A673 (cell line): ENCODE results near the gene ESR1. TPM values are rescaled to one million over a fixed set of nuclear protein-coding genes. Genes with fewer than 3 reads are reported as not detected.

Source experiments
- BruUV-seq: library from RNA; stranded (reverse); fragments of 400-500 nt; replicated peaks from 2 replicates; lab custom pipeline; 2021; lab: Mats Ljungman, UMichigan
- CTCF ChIA-PET: fragments of 300-600 bp; sonication (Branson Sonifier 250); formaldehyde crosslinking; loops from one replicate; lab custom pipeline; 2022; ENCODE audit warnings: antibody characterized with exemption; lab: Charles Lee
- POLR2A ChIA-PET: fragments of 300-600 bp; sonication (Branson Sonifier 250); formaldehyde crosslinking; loops from one replicate; lab custom pipeline; 2022; ENCODE audit warnings: antibody characterized with exemption; ENCODE audit not compliant: low non-redundant PET; lab: Charles Lee
- DNase-seq: peaks from one replicate; pipeline ENCODE4 v3.0.0-alpha.2; 2015; ENCODE audit warnings: low spot score
- H3K27ac ChIP-seq: fragments of 200-600 bp; sonication (generic); 2 replicates; pipeline ENCODE4 v1.5.1; 2016; ENCODE audit warnings: mixed run types, low read depth, mild to moderate bottlenecking, mixed read lengths, antibody characterized with exemption, low read length; ENCODE audit not compliant: poor library complexity, severe bottlenecking
- H3K27me3 ChIP-seq: fragments of 200-600 bp; sonication (generic); replicated peaks from 2 replicates; pipeline ENCODE4 v1.6.1; 2017; ENCODE audit warnings: mixed run types, low read depth, mild to moderate bottlenecking, mixed read lengths, antibody characterized with exemption, low read length; ENCODE audit not compliant: insufficient read depth, poor library complexity
- H3K36me3 ChIP-seq: fragments of 200-600 bp; sonication (generic); 2 replicates; pipeline ENCODE4 v1.6.1; 2016; ENCODE audit warnings: mixed run types, mild to moderate bottlenecking, mixed read lengths, antibody characterized with exemption, low read length; ENCODE audit not compliant: insufficient read depth, poor library complexity, severe bottlenecking
- H3K4me1 ChIP-seq: fragments of 200-600 bp; sonication (generic); 2 replicates; pipeline ENCODE4 v1.6.1; 2017; ENCODE audit warnings: mixed run types, mild to moderate bottlenecking, mixed read lengths, antibody characterized with exemption, low read length; ENCODE audit not compliant: insufficient read depth, poor library complexity, severe bottlenecking
- H3K4me3 ChIP-seq: fragments of 200-600 bp; sonication (generic); 2 replicates; pipeline ENCODE4 v1.5.1; 2016; ENCODE audit warnings: low read depth, mixed run types, mild to moderate bottlenecking, mixed read lengths, low read length; ENCODE audit not compliant: poor library complexity, severe bottlenecking
- H3K9me3 ChIP-seq: fragments of 200-600 bp; sonication (generic); 2 replicates; pipeline ENCODE4 v1.6.1; 2016; ENCODE audit warnings: mixed run types, low read depth, mild to moderate bottlenecking, mixed read lengths, antibody characterized with exemption, low read length; ENCODE audit not compliant: poor library complexity, severe bottlenecking
- EZH2 ChIP-seq: fragments of 200-600 bp; sonication (generic); IDR thresholded peaks from 2 replicates; pipeline ENCODE4 v1.6.1; 2017; ENCODE audit warnings: borderline replicate concordance, low read depth, mild to moderate bottlenecking, mixed read lengths, antibody characterized with exemption, low read length; ENCODE audit not compliant: poor library complexity, severe bottlenecking
- intact Hi-C: fragments of 100-400 bp; cut with micrococcal nuclease; formaldehyde crosslinking; loops from one replicate; pipeline ENCODE4 v1.10.0; 2022; ENCODE audit not compliant: unreplicated experiment
- total RNA-seq: library from RNA; stranded (reverse); gene quantifications from 2 replicates; pipeline ENCODE4 v1.2.3, GENCODE V29; 2021
- TF ChIP-seq, protein P1 (sequence below): fragments of 300-800, 200-600 bp; sonication (generic); conservative IDR thresholded peaks from 2 replicates; pipeline ENCODE4 v1.5.1; 2017; ENCODE audit warnings: low read depth, mild to moderate bottlenecking, antibody characterized with exemption, low read length, moderate library complexity, mixed read lengths

ESR1 gene
- total RNA-seq, 1 experiment from 2014 or later, result not detected

DNA sequence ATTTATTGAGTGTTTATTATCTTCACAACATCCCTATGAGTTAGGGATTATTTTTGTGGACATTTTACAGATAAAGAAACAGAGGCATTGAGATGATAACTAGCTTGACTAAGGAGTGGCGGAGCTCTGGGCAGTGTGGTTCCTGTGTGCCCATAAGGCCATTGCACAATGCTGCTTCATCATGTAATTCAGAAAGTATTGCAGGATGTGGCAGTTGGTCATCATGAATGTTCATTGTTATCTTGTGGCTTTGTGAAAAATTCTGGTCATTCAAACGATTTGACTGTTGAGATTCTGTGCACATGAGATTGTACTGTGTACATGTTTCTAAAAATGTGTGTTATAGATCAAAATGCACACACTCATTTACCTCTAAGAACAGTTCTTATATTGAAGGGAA lies 150.8 kb downstream of the ESR1 start:
- H3K4me3 ChIP-seq, result no peak overlapping the region
- ChIA-PET POLR2A (no interaction called here), CTCF (no interaction called here)
- H3K36me3 ChIP-seq, result no peaks in the 10 kb centered on the region
- intact Hi-C loops, result no loop called here
- TF ChIP-seq, protein P1, sequence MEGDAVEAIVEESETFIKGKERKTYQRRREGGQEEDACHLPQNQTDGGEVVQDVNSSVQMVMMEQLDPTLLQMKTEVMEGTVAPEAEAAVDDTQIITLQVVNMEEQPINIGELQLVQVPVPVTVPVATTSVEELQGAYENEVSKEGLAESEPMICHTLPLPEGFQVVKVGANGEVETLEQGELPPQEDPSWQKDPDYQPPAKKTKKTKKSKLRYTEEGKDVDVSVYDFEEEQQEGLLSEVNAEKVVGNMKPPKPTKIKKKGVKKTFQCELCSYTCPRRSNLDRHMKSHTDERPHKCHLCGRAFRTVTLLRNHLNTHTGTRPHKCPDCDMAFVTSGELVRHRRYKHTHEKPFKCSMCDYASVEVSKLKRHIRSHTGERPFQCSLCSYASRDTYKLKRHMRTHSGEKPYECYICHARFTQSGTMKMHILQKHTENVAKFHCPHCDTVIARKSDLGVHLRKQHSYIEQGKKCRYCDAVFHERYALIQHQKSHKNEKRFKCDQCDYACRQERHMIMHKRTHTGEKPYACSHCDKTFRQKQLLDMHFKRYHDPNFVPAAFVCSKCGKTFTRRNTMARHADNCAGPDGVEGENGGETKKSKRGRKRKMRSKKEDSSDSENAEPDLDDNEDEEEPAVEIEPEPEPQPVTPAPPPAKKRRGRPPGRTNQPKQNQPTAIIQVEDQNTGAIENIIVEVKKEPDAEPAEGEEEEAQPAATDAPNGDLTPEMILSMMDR, result no peak
- no peak for TF ChIP-seq EZH2
- no TSS peak for BruUV-seq
- DNase-seq, result no peak
- no peaks in the 10 kb centered on the region for H3K4me1 ChIP-seq
- H3K9me3 ChIP-seq, result no peaks in the 10 kb centered on the region
- H3K27ac ChIP-seq, result no peak overlapping the region
- no peaks in the 10 kb centered on the region for H3K27me3 ChIP-seq

DNA sequence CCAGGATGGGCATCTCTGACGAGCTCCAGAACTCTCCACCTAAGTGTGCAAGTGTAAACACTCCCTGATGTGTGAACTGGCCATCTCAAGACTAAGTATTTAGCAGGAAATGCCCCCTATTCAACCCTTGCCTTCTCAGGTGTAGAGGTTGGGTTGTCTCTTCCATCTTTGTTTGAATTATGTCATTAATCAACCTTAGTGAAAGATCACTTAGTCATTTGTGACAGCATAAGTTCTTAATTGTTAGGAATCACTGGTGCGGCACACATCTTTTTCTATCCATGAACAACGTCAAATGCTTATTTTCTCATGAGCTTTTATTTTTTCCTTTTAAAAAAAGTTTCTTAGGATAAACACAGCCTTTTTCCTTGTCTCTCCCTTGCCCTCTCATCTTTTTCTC lies 151.6 kb downstream of the ESR1 start:
- Histone ChIP-seq H3K36me3 (no peaks in the 10 kb centered on the region), H3K27me3 (no peaks in the 10 kb centered on the region), H3K27ac (no peak overlapping the region), H3K4me3 (no peak overlapping the region), H3K4me1 (no peaks in the 10 kb centered on the region), H3K9me3 (no peaks in the 10 kb centered on the region)
- BruUV-seq, result no TSS peak
- intact Hi-C loops, result no loop called here
- ChIA-PET POLR2A (no interaction called here), CTCF (no interaction called here)
- no peak for DNase-seq
- TF ChIP-seq EZH2, result no peak

DNA sequence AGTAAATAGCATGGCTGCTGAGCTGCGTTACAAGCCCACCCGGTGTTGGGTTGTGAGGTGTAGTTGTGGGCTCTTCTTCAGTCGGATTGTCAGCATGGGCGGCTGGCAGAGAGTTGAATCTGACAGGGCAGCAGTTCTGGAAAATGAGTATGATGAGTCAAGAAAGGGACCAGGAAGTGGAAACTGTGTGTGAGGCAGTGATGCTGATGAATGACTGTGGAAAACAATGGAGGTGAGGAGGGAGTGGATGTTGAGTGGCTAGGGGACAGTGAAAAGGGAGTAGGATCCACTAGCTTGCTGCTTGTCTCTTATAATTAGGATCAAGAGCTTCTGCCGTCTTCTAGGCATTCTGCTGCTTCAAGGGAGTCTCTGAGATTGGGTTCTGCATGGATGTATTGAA lies 154.3 kb downstream of the ESR1 start:
- CTCF ChIA-PET, result no interaction called here
- no TSS peak for BruUV-seq
- H3K27ac ChIP-seq, result no peak overlapping the region
- DNase-seq, result no peak
- intact Hi-C loops, result no loop called here
- H3K4me3 ChIP-seq, result no peak overlapping the region
- H3K4me1 ChIP-seq, result no peaks in the 10 kb centered on the region
- TF ChIP-seq, protein P1, result no peak
- no peak for TF ChIP-seq EZH2
- H3K36me3 ChIP-seq, result no peaks in the 10 kb centered on the region
- H3K9me3 ChIP-seq, result no peaks in the 10 kb centered on the region
- POLR2A ChIA-PET, result no interaction called here
- H3K27me3 ChIP-seq, result no peaks in the 10 kb centered on the region

DNA sequence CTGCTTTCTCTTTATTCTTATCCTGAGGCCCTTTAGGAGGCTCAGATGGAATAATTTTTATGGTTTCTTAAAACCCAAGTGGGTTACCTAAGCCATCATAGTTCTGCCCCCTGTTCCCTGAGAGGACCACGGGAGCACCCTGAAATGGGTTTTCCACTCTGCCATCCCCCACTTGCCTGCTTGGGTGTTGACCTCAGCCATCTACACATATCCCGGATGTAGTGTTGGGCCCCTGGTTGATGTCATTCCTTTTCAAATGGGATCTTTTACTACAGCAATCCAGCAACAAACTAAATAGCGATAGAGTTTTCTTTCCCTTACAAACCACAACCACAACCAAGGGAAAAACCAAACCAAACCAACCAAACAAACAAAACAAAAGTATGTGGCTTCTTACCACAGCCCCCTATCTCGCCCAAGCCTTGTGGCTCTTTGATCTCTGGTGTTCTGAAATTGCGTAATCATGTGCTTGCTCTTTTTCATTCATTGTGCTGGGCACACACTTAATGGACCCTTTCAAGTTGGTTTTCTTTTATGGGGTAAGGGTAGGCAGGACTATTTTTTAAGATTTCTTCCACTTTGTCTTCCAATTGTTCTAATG lies 154.9 kb downstream of the ESR1 start:
- H3K27me3 ChIP-seq, result no peaks in the 10 kb centered on the region
- no peak for TF ChIP-seq EZH2
- TF ChIP-seq, protein P1, result no peak
- H3K4me1 ChIP-seq, result no peaks in the 10 kb centered on the region
- BruUV-seq, result no TSS peak
- H3K36me3 ChIP-seq, result no peaks in the 10 kb centered on the region
- ChIA-PET CTCF (no interaction called here), POLR2A (no interaction called here)
- intact Hi-C loops, result no loop called here
- H3K4me3 ChIP-seq, result no peak overlapping the region
- H3K27ac ChIP-seq, result no peak overlapping the region
- DNase-seq, result no peak
- H3K9me3 ChIP-seq, result no peaks in the 10 kb centered on the region
